HG02610 (cell line): ENCODE data around the gene SYCP2L.
"Not testable (repeated sequence)": the region's sequence is repeated elsewhere in the genome, so short reads cannot be mapped to it uniquely, and the experiment has no call there.

ENCODE experiments used
- ATAC-seq: cut with Tn5 transposase; IDR thresholded peaks from one replicate; pipeline ENCODE4 v1.9.1; 2021; ENCODE audit warnings: mild to moderate bottlenecking, moderate library complexity; ENCODE audit not compliant: unreplicated experiment

SYCP2L gene

GRCh38 chr6:11002176-11002575 is 115.3 kb downstream of the SYCP2L start:
- no peak for ATAC-seq

GRCh38 chr6:11003297-11003696 is 116.4 kb downstream of the SYCP2L start:
- not testable (repeated sequence) for ATAC-seq

GRCh38 chr6:11006061-11006460 is 119.2 kb downstream of the SYCP2L start:
- no peak for ATAC-seq

- ATAC-seq, result peak; percentile 67
Observed at GRCh38 chr6:11007715-11008608, 121.1 kb downstream of the SYCP2L start.

GRCh38 chr6:11008821-11009220 is 122.0 kb downstream of the SYCP2L start:
- no peak for ATAC-seq

- no peak for ATAC-seq
Observed at GRCh38 chr6:11009353-11009752, 122.5 kb downstream of the SYCP2L start.

DNA sequence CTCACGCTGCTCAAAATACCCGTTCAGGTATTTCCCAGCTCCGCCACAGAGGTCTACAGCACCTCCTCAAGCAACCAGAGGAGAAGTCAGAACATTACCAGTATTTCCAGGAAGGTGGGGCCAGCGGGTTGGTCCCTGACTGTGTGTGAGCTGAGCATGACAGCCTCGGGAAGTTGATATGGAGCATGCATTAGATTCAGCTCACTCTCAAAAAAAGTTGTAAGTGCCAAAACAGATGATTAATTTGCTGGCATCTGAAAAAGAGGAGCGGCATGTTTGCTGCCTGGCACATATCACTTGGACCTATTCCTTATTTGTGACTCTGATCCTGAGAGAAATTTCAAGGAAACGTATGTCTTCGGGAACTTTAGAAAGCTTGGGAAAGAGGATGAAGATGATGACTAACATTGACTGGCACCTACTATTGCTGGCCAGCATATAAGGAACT is 125.0 kb downstream of the SYCP2L start:
- ATAC-seq, result no peak

GRCh38 chr6:11012295-11012754 is 125.5 kb downstream of the SYCP2L start:
- ATAC-seq, result no peak

DNA sequence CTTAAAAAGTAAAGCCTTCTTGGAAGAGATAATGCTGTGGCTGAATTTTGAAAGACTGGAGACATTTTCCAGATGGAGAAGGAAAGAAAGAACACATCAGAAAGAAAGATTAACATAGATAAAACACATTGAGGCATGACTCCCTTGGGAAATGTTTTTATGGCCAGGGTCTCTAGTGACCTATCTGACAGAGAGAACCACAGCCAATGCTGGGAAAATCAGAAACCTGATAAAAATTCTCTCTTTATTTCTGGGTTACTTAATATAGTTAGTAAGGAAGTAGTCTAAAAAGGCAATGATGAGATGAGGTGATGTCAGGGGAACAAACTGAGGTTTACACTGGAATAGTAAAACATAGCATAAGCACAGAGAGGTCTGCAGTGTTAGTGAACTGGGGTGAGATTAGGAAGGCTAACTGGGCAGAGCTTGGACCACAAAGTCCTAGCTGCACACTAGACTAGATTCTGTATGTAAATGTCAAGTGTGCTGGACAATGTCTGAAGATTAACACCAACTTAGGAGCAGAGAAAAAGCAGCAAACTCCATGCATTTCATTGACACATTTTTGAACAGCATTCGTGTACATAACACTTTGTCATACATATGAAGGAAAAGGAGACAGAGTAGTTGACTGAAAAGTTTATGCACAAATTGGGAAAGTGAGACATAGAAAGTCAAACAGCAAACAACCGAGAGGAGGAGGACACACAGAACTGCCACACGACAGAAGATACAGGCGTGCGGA is 126.3 kb downstream of the SYCP2L start:
- ATAC-seq, result no peak

DNA sequence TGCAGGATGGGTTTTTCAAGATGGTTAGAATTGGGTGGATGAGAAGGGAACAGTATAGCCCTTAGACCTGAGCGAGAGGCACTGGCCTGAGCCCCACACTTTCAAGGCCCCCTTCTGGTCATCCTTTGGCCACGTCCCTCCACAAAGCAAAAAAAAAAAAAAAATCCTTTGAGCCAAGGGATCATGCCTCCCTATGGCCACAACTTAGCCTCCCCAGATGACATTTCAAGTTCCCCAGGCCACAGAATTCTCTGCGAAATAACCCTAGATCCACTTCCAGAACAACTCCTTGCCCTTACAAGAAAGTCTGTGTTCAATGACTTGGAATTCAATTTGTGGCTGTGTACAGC is 126.8 kb downstream of the SYCP2L start:
- ATAC-seq, result no peak

GRCh38 chr6:11015102-11015501 is 128.2 kb downstream of the SYCP2L start:
- ATAC-seq, result no peak

GRCh38 chr6:11016452-11016851 is 129.6 kb downstream of the SYCP2L start:
- no peak for ATAC-seq

DNA sequence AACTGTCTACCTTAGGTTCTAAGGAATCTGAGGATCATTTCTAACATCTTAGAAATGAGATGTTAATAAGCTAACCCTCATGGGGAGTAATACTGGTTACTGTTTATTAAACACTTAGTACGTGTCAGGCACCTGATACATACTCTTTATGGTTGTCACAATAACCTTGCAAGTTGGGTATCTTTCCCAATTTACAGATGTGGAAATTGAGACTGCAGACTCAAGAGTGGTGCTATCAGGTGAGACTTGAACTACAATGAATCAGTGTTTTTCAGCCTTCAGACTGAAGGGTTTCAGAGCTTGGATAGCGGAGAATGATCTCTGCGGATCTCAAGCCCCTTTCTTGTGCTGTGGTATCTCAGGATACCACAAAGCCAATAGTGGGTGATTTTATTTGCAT is 130.2 kb downstream of the SYCP2L start:
- no peak for ATAC-seq

- no peak for ATAC-seq
Observed at GRCh38 chr6:11018225-11018624, 131.4 kb downstream of the SYCP2L start.

- no peak for ATAC-seq
Observed at GRCh38 chr6:11021003-11021402, 134.2 kb downstream of the SYCP2L start.

DNA sequence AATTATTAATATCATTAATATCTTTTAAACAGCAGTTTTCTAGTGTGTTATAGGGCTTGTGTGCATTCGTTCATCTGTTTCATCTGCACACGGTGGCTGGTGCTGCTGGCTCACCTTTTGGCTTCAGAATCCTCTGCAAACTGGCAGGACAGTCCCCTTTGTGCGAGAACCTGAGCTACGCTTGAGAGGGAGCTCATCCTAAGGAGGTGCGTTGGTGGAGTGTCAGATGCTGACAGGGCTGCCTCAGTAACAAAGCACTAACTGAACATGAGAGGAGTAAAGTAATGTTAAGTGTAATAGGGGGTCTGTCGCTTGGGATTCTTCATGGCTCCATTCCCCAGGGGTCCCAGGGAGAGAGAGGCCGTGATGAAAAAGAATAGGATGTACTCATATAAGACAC is 134.9 kb downstream of the SYCP2L start:
- ATAC-seq, result no peak

DNA sequence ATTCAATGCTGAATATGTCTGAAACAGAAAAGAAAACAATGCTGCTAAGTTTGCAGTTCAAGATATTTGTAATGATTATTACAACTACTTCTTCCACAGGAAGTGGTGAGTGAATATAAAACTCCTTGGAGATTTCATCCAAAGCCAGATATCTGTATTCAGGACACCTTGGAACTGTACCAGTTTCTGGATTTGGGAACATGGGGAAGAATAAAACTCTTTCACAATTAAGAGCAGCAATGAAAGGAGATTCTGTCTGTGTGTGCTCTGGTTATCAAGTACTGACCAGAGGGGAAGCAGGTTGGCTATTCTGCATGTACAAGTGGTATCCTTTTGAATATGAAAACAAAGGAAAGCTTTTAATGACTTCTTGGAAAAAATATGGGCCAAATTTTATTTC is 136.2 kb downstream of the SYCP2L start:
- ATAC-seq, result no peak
